GM13977 (cell line): ENCODE measurements around the gene SYNJ1.

Source experiments
- DNase-seq: peaks from one replicate; pipeline ENCODE4 v3.0.0; 2012; ENCODE audit warnings: low spot score
- in situ Hi-C: fragments of 300-500 bp; cut with MboI; formaldehyde crosslinking; loops from one replicate; pipeline ENCODE4 v1.12.0; 2022; ENCODE audit warnings: low sequenced_read_pairs, low pct_unique_long_range_greater_than_20kb, mixed read lengths, inconsistent platforms; ENCODE audit not compliant: unreplicated experiment
- TF ChIP-seq, protein P1 (sequence below): IDR thresholded peaks from 2 replicates; pipeline ENCODE4 v1.5.1; 2012; ENCODE audit warnings: mild to moderate bottlenecking, control low read depth; ENCODE audit not compliant: insufficient read depth; ENCODE audit errors: extremely low read depth, missing control alignments

Gene SYNJ1

GRCh38 chr21:32712641-32713040, 15.2 kb downstream of the SYNJ1 start:
- TF ChIP-seq, protein P1, sequence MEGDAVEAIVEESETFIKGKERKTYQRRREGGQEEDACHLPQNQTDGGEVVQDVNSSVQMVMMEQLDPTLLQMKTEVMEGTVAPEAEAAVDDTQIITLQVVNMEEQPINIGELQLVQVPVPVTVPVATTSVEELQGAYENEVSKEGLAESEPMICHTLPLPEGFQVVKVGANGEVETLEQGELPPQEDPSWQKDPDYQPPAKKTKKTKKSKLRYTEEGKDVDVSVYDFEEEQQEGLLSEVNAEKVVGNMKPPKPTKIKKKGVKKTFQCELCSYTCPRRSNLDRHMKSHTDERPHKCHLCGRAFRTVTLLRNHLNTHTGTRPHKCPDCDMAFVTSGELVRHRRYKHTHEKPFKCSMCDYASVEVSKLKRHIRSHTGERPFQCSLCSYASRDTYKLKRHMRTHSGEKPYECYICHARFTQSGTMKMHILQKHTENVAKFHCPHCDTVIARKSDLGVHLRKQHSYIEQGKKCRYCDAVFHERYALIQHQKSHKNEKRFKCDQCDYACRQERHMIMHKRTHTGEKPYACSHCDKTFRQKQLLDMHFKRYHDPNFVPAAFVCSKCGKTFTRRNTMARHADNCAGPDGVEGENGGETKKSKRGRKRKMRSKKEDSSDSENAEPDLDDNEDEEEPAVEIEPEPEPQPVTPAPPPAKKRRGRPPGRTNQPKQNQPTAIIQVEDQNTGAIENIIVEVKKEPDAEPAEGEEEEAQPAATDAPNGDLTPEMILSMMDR, result no peak
- no peak for DNase-seq
- in situ Hi-C loops, result no loop called here

- in situ Hi-C loops, result no loop called here
- DNase-seq, result peak; percentile 68
- TF ChIP-seq, protein P1, result no peak
Observed at GRCh38 chr21:32712043-32712442, 15.8 kb downstream of the SYNJ1 start.

DNA sequence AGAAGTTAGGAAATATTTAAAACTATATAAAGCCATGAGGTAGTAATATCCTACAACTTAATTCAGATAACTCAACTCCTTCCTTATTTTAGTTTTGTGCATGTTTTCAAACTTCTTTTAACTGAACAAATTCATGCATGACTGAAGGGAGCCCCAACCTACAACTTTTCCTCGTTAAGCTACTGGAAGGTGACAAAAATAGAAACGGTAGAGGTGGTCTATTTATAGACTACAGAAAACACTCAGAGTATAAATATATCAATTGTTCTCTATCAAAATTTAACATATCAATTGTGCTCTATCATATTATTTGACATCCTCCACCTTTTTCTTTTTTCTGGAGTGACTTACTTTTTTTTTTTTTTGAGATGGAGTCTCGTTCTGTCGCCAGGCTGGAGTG, 16.8 kb downstream of the SYNJ1 start:
- in situ Hi-C loops, result no loop called here
- TF ChIP-seq, protein P1, result no peak
- no peak for DNase-seq

- TF ChIP-seq, protein P1, result no peak
- in situ Hi-C loops, result no loop called here
- DNase-seq, result no peak
Observed at GRCh38 chr21:32710069-32710784, 17.6 kb downstream of the SYNJ1 start.

DNA sequence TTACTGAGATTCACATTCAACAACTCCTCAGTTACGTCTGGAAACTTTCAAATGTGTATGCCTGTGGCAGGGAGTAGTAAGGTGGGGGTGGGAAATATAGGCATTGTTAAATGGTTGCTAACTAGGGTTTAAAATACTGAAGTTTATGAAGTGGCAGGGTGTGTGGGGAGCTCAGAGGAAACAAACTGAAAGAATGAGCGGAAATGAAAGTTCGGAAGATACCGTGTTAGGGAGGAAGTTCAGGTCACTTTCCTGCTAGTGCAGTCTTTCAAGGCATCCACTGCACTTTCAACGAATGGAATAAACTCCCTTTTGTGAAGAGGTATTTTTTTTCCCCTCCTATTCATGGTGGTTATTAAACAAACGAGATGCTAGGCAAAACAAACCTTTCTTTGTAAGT, 19.7 kb downstream of the SYNJ1 start:
- DNase-seq, result no peak
- in situ Hi-C loops, result no loop called here

DNA sequence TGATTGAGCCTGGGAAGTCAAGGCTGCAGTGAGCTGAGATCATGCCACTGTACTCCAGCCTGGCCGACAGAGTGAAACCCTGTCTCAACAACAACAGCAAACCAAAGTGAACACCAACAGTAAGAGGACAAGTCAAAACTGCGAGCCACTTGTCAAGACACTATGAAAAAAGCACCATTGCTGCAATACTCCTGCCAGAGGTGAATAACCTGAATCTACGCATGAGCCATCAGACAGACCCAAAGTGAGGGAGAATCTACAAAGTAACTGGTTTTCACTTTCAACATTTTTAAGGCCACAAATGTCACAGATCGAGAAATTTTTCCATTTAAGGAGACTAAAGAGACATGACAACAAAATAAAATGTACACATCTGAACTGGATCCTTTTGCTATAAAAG, 21.9 kb downstream of the SYNJ1 start:
- TF ChIP-seq, protein P1, result no peak
- in situ Hi-C loops, result no loop called here
- DNase-seq, result no peak

More for the DNA sequence above, 19.7 kb downstream of the SYNJ1 start:
- TF ChIP-seq, protein P1, result no peak
